ENCODE results near the gene LDLRAD2. TPM values are rescaled to one million over a fixed set of nuclear protein-coding genes. Genes with fewer than 3 reads are reported as not detected.
A peak's percentile ranks its signal among the peaks of the same experiment; 100 is the strongest.

LDLRAD2 gene
- total and polyA plus RNA-seq, 9 of the 15 experiments (the other 6 are each of a cell fraction or from before 2014, with no cell fraction given), result 0.45 to 0.48 TPM; not detected in 7

GRCh38 chr1:21868482-21868881, 56.4 kb downstream of the LDLRAD2 start:
- ChIA-PET POLR2A (interaction anchor here (1.3 kb wide), 1 partner anchor 12 kb away, joined by 4 read pairs; no protein-coding TSS in a partner anchor), CTCF (ENCODE audit: low intra/inter-chr PET ratio) (no interaction called here)
- H3K9ac ChIP-seq (ENCODE audit: insufficient read depth in 1 of 2, low read depth in 2 of 2, low read length in 2 of 2), result no peak overlapping the region
- DNase-seq (ENCODE audit: extremely low read depth in 1 of 4, low spot score in 3 of 4), result no peak
- TF ChIP-seq NR2C2 (CRISPR knock-in tag; IDR thresholded peaks at IDR 0.05) (peak; percentile 71), NR2C2 (tag; IDR thresholded peaks at IDR 0.05) (peak; percentile 84), MCM3 (IDR thresholded peaks at IDR 0.05) (no peak), MECOM (CRISPR knock-in tag; IDR thresholded peaks at IDR 0.05) (no peak), ZC3H4 (CRISPR knock-in tag; IDR thresholded peaks at IDR 0.05; ENCODE audit: borderline replicate concordance) (no peak), THAP7 (CRISPR knock-in tag; IDR thresholded peaks at IDR 0.05) (no peak), ELK3 (CRISPR knock-in tag; IDR thresholded peaks at IDR 0.05) (no peak), NR2C1 (IDR thresholded peaks at IDR 0.05) (peak; percentile 88), NR2C1 (tag; IDR thresholded peaks at IDR 0.05) (peak; percentile 89), NEUROD1 (IDR thresholded peaks at IDR 0.05; ENCODE audit: borderline replicate concordance, low read depth, low read length, partially characterized antibody) (no peak)
- H2AFZ ChIP-seq (ENCODE audit: low read depth, low read length), result no peak overlapping the region
- no peak overlapping the region for H3K4me3 ChIP-seq
- H3K4me1 ChIP-seq (replicated peaks in 1 of 2; ENCODE audit: control insufficient read depth in 2 of 2, insufficient read depth in 2 of 2, low read length in 2 of 2), result peaks cover 21 to 52% of the 10 kb centered on the region in 2 experiments; a peak in 4 of 5 replicates
- H4K20me1 ChIP-seq (replicated peaks; ENCODE audit: control insufficient read depth, insufficient read depth, low read length), result no peaks in the 10 kb centered on the region
- H3K9me1 ChIP-seq (ENCODE audit: control insufficient read depth, insufficient read depth, low read length), result peaks cover 4% of the 10 kb centered on the region
- no peaks in the 10 kb centered on the region for H3K9me3 ChIP-seq (replicated peaks; ENCODE audit: control insufficient read depth, insufficient read depth, low read depth, low read length)
- H3K79me2 ChIP-seq (ENCODE audit: control insufficient read depth, insufficient read depth, low read length), result no peaks in the 10 kb centered on the region
- no peak overlapping the region for H3K4me2 ChIP-seq (ENCODE audit: insufficient read depth, low read length)
- no peak overlapping the region for H3K27ac ChIP-seq (ENCODE audit: extremely low read depth, low read depth, low read length)
- FAIRE-seq, result no peak
- in situ Hi-C loops (cut with MboI) (no loop called here), intact Hi-C loops (cut with micrococcal nuclease) (no loop called here)
- H3K27me3 ChIP-seq (ENCODE audit: control insufficient read depth in 2 of 2, insufficient read depth in 2 of 2, low read length in 2 of 2), result no peaks in the 10 kb centered on the region
- no peak for ATAC-seq
- peaks cover 73% of the 10 kb centered on the region; the same call in 2 of the 3 replicates for H3K36me3 ChIP-seq (ENCODE audit: control insufficient read depth, insufficient read depth, low read length)
- WGBS (ENCODE audit: insufficient coverage, low coverage, missing lambda C conversion rate), result 86% methylated on average over 7 of the region's 7 CpGs
- BruUV-seq (replicated peaks), result no TSS peak

All from K562 (cell line).